H1 (cell line): ENCODE measurements around the gene LRCH2. TPM values are rescaled to one million over a fixed set of nuclear protein-coding genes. Genes with fewer than 3 reads are reported as not detected.

ENCODE experiments used
- CTCF ChIA-PET: fragments of 300-600 bp; sonication (Branson Sonifier 250); formaldehyde crosslinking; loops from one replicate; lab custom pipeline; 2021; ENCODE audit not compliant: partially characterized antibody; lab: Charles Lee
- POLR2A ChIA-PET: fragments of 300-600 bp; sonication (Branson Sonifier 250); formaldehyde crosslinking; loops from one replicate; lab custom pipeline; 2021; ENCODE audit warnings: inconsistent platforms; ENCODE audit not compliant: partially characterized antibody; lab: Charles Lee
- DNase-seq, 2 experiments: peaks; one replicate each; pipeline versions ENCODE4 v3.0.0 to v3.0.0-alpha.2; 2010 to 2022; ENCODE audit warnings: low spot score in 2 of 2, low read depth in 1 of 2, mixed read lengths in 1 of 2
- FAIRE-seq: peaks from 2 replicates; lab custom pipeline; 2011; peaks lifted over from hg19 to GRCh38; lab: Jason Lieb, UNC
- H2AFZ ChIP-seq: 2 replicates; pipeline ENCODE4 v1.8.1; 2012; ENCODE audit warnings: low read length, inconsistent platforms
- H2AK5ac ChIP-seq: 2 replicates; pipeline ENCODE4 v1.6.1; 2013; ENCODE audit warnings: low read depth, low read length
- H2BK120ac ChIP-seq: replicated peaks from 2 replicates; pipeline ENCODE3; 2013; ENCODE audit warnings: low read depth, low read length, inconsistent platforms
- H2BK12ac ChIP-seq: 2 replicates; pipeline ENCODE4 v1.6.1; 2013; ENCODE audit warnings: low read depth, low read length
- H2BK15ac ChIP-seq: 2 replicates; pipeline ENCODE4 v1.6.1; 2013; ENCODE audit warnings: low read length
- H2BK20ac ChIP-seq: 2 replicates; pipeline ENCODE4 v1.6.1; 2013; ENCODE audit warnings: low read length
- H2BK5ac ChIP-seq: 2 replicates; pipeline ENCODE4 v1.6.1; 2013; ENCODE audit warnings: low read depth, low read length
- H3K14ac ChIP-seq: 2 replicates; pipeline ENCODE4 v1.6.1; 2013; ENCODE audit warnings: inconsistent platforms; ENCODE audit not compliant: insufficient read length
- H3K18ac ChIP-seq: 2 replicates; pipeline ENCODE4 v1.6.1; 2013; ENCODE audit warnings: low read length; ENCODE audit errors: extremely low read depth
- H3K23ac ChIP-seq: 2 replicates; pipeline ENCODE4 v1.6.1; 2013; ENCODE audit warnings: inconsistent platforms; ENCODE audit not compliant: insufficient read length
- H3K23me2 ChIP-seq: 2 replicates; pipeline ENCODE4 v1.6.1; 2013; ENCODE audit warnings: low read depth, low read length
- H3K27ac ChIP-seq: 2 replicates; pipeline ENCODE4 v1.6.1; 2011; ENCODE audit warnings: low read depth, low read length, inconsistent platforms
- H3K27me3 ChIP-seq, 4 experiments: replicated peaks in 1 of 4; 1 replicate in 1 of 4; 2 replicates in 3 of 4; pipeline versions ENCODE4 v1.6.1 to v1.8.1; 2011 to 2013; ENCODE audit warnings: low read length in 3 of 4, mild to moderate bottlenecking in 3 of 4, inconsistent platforms in 2 of 4, mixed read lengths in 2 of 4, moderate library complexity in 1 of 4; ENCODE audit not compliant: control insufficient read depth in 3 of 4, insufficient read depth in 3 of 4; ENCODE audit errors: extremely low read depth in 1 of 4
- H3K36me3 ChIP-seq, 4 experiments: 2 replicates each; pipeline versions ENCODE4 v1.6.1 to v1.8.1; 2011 to 2013; ENCODE audit warnings: mild to moderate bottlenecking in 4 of 4, low read length in 3 of 4, moderate library complexity in 2 of 4, control low read depth in 1 of 4, inconsistent platforms in 1 of 4; ENCODE audit not compliant: insufficient read depth in 4 of 4, control insufficient read depth in 2 of 4
- H3K4ac ChIP-seq: replicated peaks from 2 replicates; pipeline ENCODE3; 2013; ENCODE audit warnings: low read length, low read depth, mixed read lengths, inconsistent platforms; ENCODE audit not compliant: insufficient read length
- H3K4me1 ChIP-seq, 4 experiments: replicated peaks in 1 of 4; 1 replicate in 1 of 4; 2 replicates in 3 of 4; pipeline versions ENCODE4 v1.6.1 to v1.8.1; 2011 to 2013; ENCODE audit warnings: low read length in 3 of 4, inconsistent platforms in 2 of 4, mixed read lengths in 1 of 4; ENCODE audit not compliant: insufficient read depth in 4 of 4, control insufficient read depth in 3 of 4
- H3K4me2 ChIP-seq, 2 experiments: 2 replicates each; pipeline versions ENCODE4 v1.6.1 to v1.8.1; 2011 to 2013; ENCODE audit warnings: low read depth in 2 of 2, low read length in 2 of 2, control low read depth in 1 of 2, inconsistent platforms in 1 of 2, mild to moderate bottlenecking in 1 of 2; ENCODE audit not compliant: insufficient read depth in 1 of 2
- H3K4me3 ChIP-seq, 4 experiments: fragments of 200-600, 300-600 bp in 1 of 4; sonication (generic), shearing (Covaris generic), sonication (Bioruptor Twin) in 1 of 4; 2 replicates each; pipeline versions ENCODE4 v1.5.1 to v1.8.1; 2011 to 2016; ENCODE audit warnings: low read length in 4 of 4, low read depth in 3 of 4, control low read depth in 2 of 4, inconsistent platforms in 2 of 4, mild to moderate bottlenecking in 2 of 4, mixed read lengths in 1 of 4, moderate library complexity in 1 of 4; ENCODE audit not compliant: insufficient read depth in 2 of 4; ENCODE audit errors: extremely low read depth in 1 of 4
- H3K56ac ChIP-seq: replicated peaks from 2 replicates; pipeline ENCODE3; 2013; ENCODE audit warnings: low read depth, mild to moderate bottlenecking, mixed read lengths, low read length, inconsistent platforms; ENCODE audit not compliant: insufficient read length
- H3K79me1 ChIP-seq: 2 replicates; pipeline ENCODE4 v1.6.1; 2013; ENCODE audit warnings: low read depth, low read length, control low read depth
- H3K79me2 ChIP-seq, 2 experiments: 2 replicates each; pipeline versions ENCODE4 v1.6.1 to v1.8.1; 2012 to 2013; ENCODE audit warnings: low read length in 2 of 2, mild to moderate bottlenecking in 2 of 2, inconsistent platforms in 1 of 2; ENCODE audit not compliant: insufficient read depth in 2 of 2, control insufficient read depth in 1 of 2
- H3K9ac ChIP-seq, 4 experiments: replicated peaks in 1 of 4; 1 replicate in 1 of 4; 2 replicates in 3 of 4; pipeline versions ENCODE4 v1.6.1 to v1.8.1; 2011 to 2013; ENCODE audit warnings: low read depth in 3 of 4, low read length in 3 of 4, control low read depth in 2 of 4, mild to moderate bottlenecking in 2 of 4, moderate library complexity in 2 of 4, inconsistent platforms in 1 of 4; ENCODE audit errors: extremely low read depth in 1 of 4
- H3K9me3 ChIP-seq, 2 experiments: 2 replicates each; pipeline versions ENCODE4 v1.6.1 to v1.8.1; 2012 to 2013; ENCODE audit warnings: mild to moderate bottlenecking in 2 of 2, moderate library complexity in 2 of 2, control low read depth in 1 of 2, inconsistent platforms in 1 of 2, low read depth in 1 of 2, low read length in 1 of 2, mixed read lengths in 1 of 2; ENCODE audit not compliant: insufficient read depth in 2 of 2
- H4K20me1 ChIP-seq, 2 experiments: replicated peaks in 1 of 2; 2 replicates each; pipeline versions ENCODE3 to v1.8.1; 2011 to 2013; ENCODE audit warnings: inconsistent platforms in 2 of 2, low read length in 2 of 2, mild to moderate bottlenecking in 1 of 2; ENCODE audit not compliant: insufficient read depth in 2 of 2, control insufficient read depth in 1 of 2
- H4K5ac ChIP-seq: 2 replicates; pipeline ENCODE4 v1.6.1; 2013; ENCODE audit warnings: low read length, low read depth, mixed read lengths, inconsistent platforms; ENCODE audit not compliant: insufficient read length
- H4K8ac ChIP-seq: 2 replicates; pipeline ENCODE4 v1.8.0; 2013; ENCODE audit warnings: mild to moderate bottlenecking, moderate library complexity, low read length, inconsistent platforms; ENCODE audit not compliant: insufficient read depth; ENCODE audit errors: extremely low read depth
- H4K91ac ChIP-seq: replicated peaks from 2 replicates; pipeline ENCODE3; 2013; ENCODE audit warnings: low read length, mixed read lengths, inconsistent platforms; ENCODE audit not compliant: insufficient read length
- CREB1 ChIP-seq: IDR thresholded peaks from 2 replicates; pipeline ENCODE4 v1.6.1; 2012; ENCODE audit warnings: inconsistent platforms
- E2F6 ChIP-seq: IDR thresholded peaks from 2 replicates; pipeline ENCODE4 v1.6.1; 2012; ENCODE audit warnings: inconsistent platforms
- FOSL1 ChIP-seq: IDR thresholded peaks from 2 replicates; pipeline ENCODE4 v1.6.1; 2011; ENCODE audit warnings: mild to moderate bottlenecking, low read depth, low read length, moderate library complexity; ENCODE audit not compliant: insufficient read depth
- JUN ChIP-seq: IDR thresholded peaks from 2 replicates; pipeline ENCODE4 v1.6.1; 2011; ENCODE audit warnings: low read depth, mild to moderate bottlenecking, improper control_type of control experiment, low read length
- POLR2A ChIP-seq, 2 experiments: IDR thresholded peaks; 1 replicate in 1 of 2; 2 replicates in 1 of 2; pipeline ENCODE4 v1.6.1; 2011; ENCODE audit warnings: low read depth in 2 of 2, low read length in 2 of 2, mild to moderate bottlenecking in 2 of 2; ENCODE audit errors: control extremely low read depth in 1 of 2
- RAD21 ChIP-seq, 2 experiments: IDR thresholded peaks in 1 of 2; conservative IDR thresholded peaks in 1 of 2; 2 replicates each; pipeline ENCODE4 v1.6.1; 2011; ENCODE audit warnings: low read depth in 2 of 2, low read length in 2 of 2, improper control_type of control experiment in 1 of 2, inconsistent platforms in 1 of 2, mild to moderate bottlenecking in 1 of 2, moderate library complexity in 1 of 2
- RNF2 ChIP-seq: fragments of 200-900, 300-1000 bp; sonication (generic); IDR thresholded peaks from 2 replicates; pipeline ENCODE4 v1.7.1; 2016; ENCODE audit warnings: borderline replicate concordance, low read depth, mild to moderate bottlenecking, antibody characterized with exemption, low read length; ENCODE audit not compliant: poor library complexity, severe bottlenecking; ENCODE audit errors: missing control alignments
- RXRA ChIP-seq: IDR thresholded peaks from 2 replicates; pipeline ENCODE4 v1.6.1; 2011; ENCODE audit warnings: low read depth, mild to moderate bottlenecking, low read length, moderate library complexity; ENCODE audit not compliant: insufficient read depth
- SP4 ChIP-seq: IDR thresholded peaks from 2 replicates; pipeline ENCODE4 v1.6.1; 2012; ENCODE audit warnings: low read length, inconsistent platforms
- SUZ12 ChIP-seq: fragments of 200-600 bp; sonication (generic); IDR thresholded peaks from 2 replicates; pipeline ENCODE4 v1.6.1; 2012; ENCODE audit warnings: mild to moderate bottlenecking, inconsistent platforms, low read length, moderate library complexity, mixed read lengths
- WGBS, 2 experiments: shearing (Covaris generic) in 1 of 2; methylation state at CpG; one replicate each; pipeline versions ENCODE4 v1.1.6 to v1.1.7; 2013 to 2015; ENCODE audit warnings: low lambda C conversion rate in 2 of 2, mixed read lengths in 2 of 2, inconsistent platforms in 1 of 2, low coverage in 1 of 2, missing lambda C conversion rate in 1 of 2; ENCODE audit not compliant: insufficient replicate concordance in 2 of 2, insufficient coverage in 1 of 2, insufficient read length in 1 of 2; ENCODE audit errors: extremely low coverage in 1 of 2, missing lambda C conversion rate in 1 of 2; 5-methylcytosine and 5-hydroxymethylcytosine counted together
- polyA plus RNA-seq, 7 experiments: library from polyadenylated mRNA; depleted of rRNA in 3 of 7; stranded (reverse) in 5 of 7; unstranded in 2 of 7; fragments of >200 nt in 5 of 7; fragments of 200-250 nt in 2 of 7; gene quantifications; 1 replicate in 5 of 7; 2 replicates in 1 of 7; 4 replicates in 1 of 7; pipeline versions ENCODE4 v1.2.1 to v1.2.3, GENCODE V29; 2011 to 2013; ENCODE audit warnings: missing spikeins in 2 of 7, mixed read lengths in 2 of 7
- total RNA-seq: library from RNA; stranded (reverse); fragmentation: NEBNext Ultra II Directional; extraction: Animal tissue kit (Norgen Biotek cat#: 25700); gene quantifications from 2 replicates; pipeline ENCODE4 v1.2.1, GENCODE V29; 2021

Gene LRCH2
- total and polyA plus RNA-seq, 2 of the 8 experiments (the other 6 are each of a cell fraction or from before 2014, with no cell fraction given), result 1.5 to 5.5 TPM

- POLR2A ChIA-PET, result no interaction called here
Measured at GRCh38 chrX:115261148-115261547, 27.3 kb upstream of the LRCH2 start.

More at GRCh38 chrX:115261148-115261547, 27.3 kb upstream of the LRCH2 start:
- H3K4me1 ChIP-seq, result no peaks in the 10 kb centered on the region
- WGBS, 2 experiments, result 89% methylated on average over 2 of the region's 2 CpGs; no CpG with 5 or more reads in 1 of the 2 experiments
- no peak overlapping the region for H3K23ac ChIP-seq
- H3K14ac ChIP-seq, result no peak overlapping the region
- H2BK5ac ChIP-seq, result no peak overlapping the region
- H2AFZ ChIP-seq, result no peak overlapping the region
- no peak overlapping the region for H3K4ac ChIP-seq
- no peak overlapping the region for H4K5ac ChIP-seq
- H2BK120ac ChIP-seq, result no peak overlapping the region
- CTCF ChIA-PET, result interaction anchor here (0.6 to 1.0 kb wide), 2 partner anchors 8 to 52 kb away, joined by 5 read pairs; no protein-coding TSS in a partner anchor
- no peaks in the 10 kb centered on the region for H3K79me1 ChIP-seq
- H4K91ac ChIP-seq, result no peak overlapping the region
- no peak overlapping the region for H3K18ac ChIP-seq
- no peak overlapping the region for H3K4me2 ChIP-seq
- no peaks in the 10 kb centered on the region for H3K36me3 ChIP-seq
- no peak overlapping the region for H2AK5ac ChIP-seq
- no peaks in the 10 kb centered on the region for H3K79me2 ChIP-seq
- H3K4me3 ChIP-seq, result no peak overlapping the region
- TF ChIP-seq E2F6 (no peak), SP4 (no peak), POLR2A (IDR thresholded peaks at IDR 0.05; ENCODE audit: control extremely low read depth in 1 of 2, low read depth in 2 of 2, low read length in 2 of 2) (no peak), RNF2 (no peak), FOSL1 (no peak), SUZ12 (no peak), CREB1 (no peak), RAD21 (IDR thresholded peaks at IDR 0.05 in 1 of 2, conservative IDR thresholded peaks at IDR 0.05 in 1 of 2; ENCODE audit: low read depth in 2 of 2, low read length in 2 of 2) (no peak), JUN (no peak), RXRA (no peak)
- TF ChIP-seq, all 59 proteins: peak for 0
- Histone ChIP-seq H2BK20ac (no peak overlapping the region), H3K56ac (no peak overlapping the region), H3K27ac (no peak overlapping the region), H3K27me3 (no peaks in the 10 kb centered on the region), H3K9ac (no peak overlapping the region), H3K9me3 (no peaks in the 10 kb centered on the region), H3K23me2 (no peaks in the 10 kb centered on the region), H4K20me1 (no peaks in the 10 kb centered on the region), H2BK12ac (no peak overlapping the region), H4K8ac (no peak overlapping the region), H2BK15ac (no peak overlapping the region)
- FAIRE-seq (no peak), DNase-seq (no peak)
